ENCODE data around the gene TSC2.

- TF ChIP-seq POLR2AphosphoS5 (IDR thresholded peaks at IDR 0.05) (no peak), CTCF (IDR thresholded peaks at IDR 0.05 in 8 of 11, conservative IDR thresholded peaks at IDR 0.05 in 3 of 11) (peak in 1 of 11 experiments; percentile 2)
These were observed 345 bp downstream of the TSC2 start for GRCh38 chr16:2048116-2048543.

Measured in spleen (tissue), 7 donors.